ENCODE measurements around the gene TMEM30A.
A peak's percentile ranks its signal among the peaks of the same experiment; 100 is the strongest.

The TMEM30A gene

DNA sequence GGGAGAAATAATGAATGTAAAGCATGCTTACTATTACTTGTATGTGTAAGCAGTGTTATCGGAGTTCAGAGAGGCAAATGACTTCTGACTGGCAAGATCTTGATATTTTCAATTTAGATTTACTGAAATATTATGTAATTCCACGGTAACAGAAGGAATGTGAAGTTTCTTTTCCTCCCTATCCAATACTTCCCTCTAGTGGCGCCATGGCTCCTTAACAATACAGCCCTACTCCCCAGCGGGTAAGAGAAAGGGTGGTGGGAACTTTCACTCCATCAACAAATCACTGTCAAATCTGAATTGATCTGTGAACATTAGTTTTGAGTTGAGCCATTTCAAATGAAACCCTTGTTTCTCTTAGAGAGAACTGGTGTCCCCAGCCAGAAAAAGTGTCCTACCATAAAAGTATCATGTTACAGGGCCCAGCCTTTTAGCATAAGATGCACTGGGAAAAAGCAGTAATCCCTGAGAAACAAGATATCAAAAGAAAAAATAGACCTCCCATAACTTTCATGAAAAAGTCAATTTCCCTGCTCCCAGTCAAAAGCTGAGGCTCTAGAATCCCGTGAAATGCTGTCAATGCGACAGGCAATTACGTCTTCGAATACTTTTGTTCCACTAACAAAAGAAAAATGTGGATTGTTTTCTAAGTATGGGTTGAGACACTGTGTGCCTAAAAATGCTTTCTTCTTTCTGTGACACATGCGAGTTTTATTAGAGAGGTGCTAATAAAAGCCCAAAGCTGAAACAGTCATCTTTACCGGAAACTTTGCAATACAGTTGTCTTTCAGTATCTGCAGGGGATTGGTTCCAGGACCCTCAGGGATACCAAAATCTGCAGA lies 53.9 kb downstream of the TMEM30A start:
- H3K4me1 ChIP-seq (ENCODE audit: control insufficient read depth, low read depth, low read length) = peaks cover 10% of the 10 kb centered on the region
- no peak overlapping the region for H3K4me3 ChIP-seq (ENCODE audit: low read length)
- H3K9me3 ChIP-seq (ENCODE audit: control insufficient read depth, low read depth, low read length) = no peaks in the 10 kb centered on the region
- no peak overlapping the region for H3K27ac ChIP-seq (ENCODE audit: low read length)
- H3K27me3 ChIP-seq (ENCODE audit: control insufficient read depth, insufficient read depth, low read length) = no peaks in the 10 kb centered on the region
- no peaks in the 10 kb centered on the region for H3K36me3 ChIP-seq (ENCODE audit: control insufficient read depth, low read depth, low read length)
- no peak overlapping the region for H3K9ac ChIP-seq (ENCODE audit: low read length)

- peaks cover 4% of the 10 kb centered on the region for H3K4me1 ChIP-seq (ENCODE audit: control insufficient read depth, low read depth, low read length)
- no peaks in the 10 kb centered on the region for H3K36me3 ChIP-seq (ENCODE audit: control insufficient read depth, low read depth, low read length)
- H3K9ac ChIP-seq (ENCODE audit: low read length) = no peak overlapping the region
- H3K4me3 ChIP-seq (ENCODE audit: low read length) = no peak overlapping the region
- H3K27me3 ChIP-seq (ENCODE audit: control insufficient read depth, insufficient read depth, low read length) = no peaks in the 10 kb centered on the region
- no peaks in the 10 kb centered on the region for H3K9me3 ChIP-seq (ENCODE audit: control insufficient read depth, low read depth, low read length)
- no peak overlapping the region for H3K27ac ChIP-seq (ENCODE audit: low read length)
These were observed 60.2 kb downstream of the TMEM30A start for GRCh38 chr6:75224303-75224926.

- H3K9me3 ChIP-seq (ENCODE audit: control insufficient read depth, low read depth, low read length) = no peaks in the 10 kb centered on the region
- no peak overlapping the region for H3K9ac ChIP-seq (ENCODE audit: low read length)
- peaks cover 4% of the 10 kb centered on the region for H3K4me1 ChIP-seq (ENCODE audit: control insufficient read depth, low read depth, low read length)
- no peaks in the 10 kb centered on the region for H3K36me3 ChIP-seq (ENCODE audit: control insufficient read depth, low read depth, low read length)
- no peak overlapping the region for H3K27ac ChIP-seq (ENCODE audit: low read length)
- H3K27me3 ChIP-seq (ENCODE audit: control insufficient read depth, insufficient read depth, low read length) = no peaks in the 10 kb centered on the region
- H3K4me3 ChIP-seq (ENCODE audit: low read length) = no peak overlapping the region
These were observed 61.2 kb downstream of the TMEM30A start for GRCh38 chr6:75223428-75223827.

DNA sequence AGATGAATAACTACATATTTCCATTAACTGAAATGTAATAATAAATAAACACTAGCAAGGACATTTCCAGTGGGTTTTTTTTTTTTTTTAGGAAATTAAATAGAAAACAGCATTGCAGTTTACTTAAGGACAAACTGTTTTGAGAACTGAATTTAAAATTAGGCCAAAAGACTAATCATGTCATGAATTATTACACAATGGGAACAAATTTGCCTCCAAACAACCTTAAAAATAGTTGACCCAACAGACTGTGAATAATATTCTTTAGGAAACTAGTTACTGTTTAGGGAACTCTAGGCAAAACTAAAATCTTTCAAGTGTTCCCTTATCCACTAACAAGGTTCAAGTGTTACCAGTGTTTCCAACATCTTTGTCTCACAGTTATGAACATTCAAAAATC lies 62.3 kb downstream of the TMEM30A start:
- H3K36me3 ChIP-seq (ENCODE audit: control insufficient read depth, low read depth, low read length) = no peaks in the 10 kb centered on the region
- H3K9me3 ChIP-seq (ENCODE audit: control insufficient read depth, low read depth, low read length) = no peaks in the 10 kb centered on the region
- H3K9ac ChIP-seq (ENCODE audit: low read length) = no peak overlapping the region
- no peaks in the 10 kb centered on the region for H3K27me3 ChIP-seq (ENCODE audit: control insufficient read depth, insufficient read depth, low read length)
- no peak overlapping the region for H3K4me3 ChIP-seq (ENCODE audit: low read length)
- peaks cover 4% of the 10 kb centered on the region for H3K4me1 ChIP-seq (ENCODE audit: control insufficient read depth, low read depth, low read length)
- H3K27ac ChIP-seq (ENCODE audit: low read length) = no peak overlapping the region

DNA sequence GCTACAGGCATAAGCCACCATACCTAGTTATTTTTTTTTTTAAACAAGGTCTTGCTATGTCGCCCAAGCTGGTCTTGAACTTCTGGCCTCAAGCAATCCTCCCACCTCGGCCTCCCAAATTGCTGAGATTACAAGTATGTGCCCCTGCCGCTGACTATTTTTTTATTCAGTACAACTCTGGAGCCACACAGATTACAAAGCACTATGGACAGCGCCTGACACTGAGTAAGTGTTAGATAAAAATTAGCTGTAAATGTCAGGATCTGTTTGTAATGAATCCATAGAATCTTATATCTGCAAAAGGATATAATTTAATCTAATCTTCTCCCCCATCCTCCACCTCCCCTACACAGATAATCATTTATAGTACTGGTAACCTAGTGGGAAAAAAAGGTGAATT lies 63.5 kb downstream of the TMEM30A start:
- Histone ChIP-seq H3K9me3 (ENCODE audit: control insufficient read depth, low read depth, low read length) (no peaks in the 10 kb centered on the region), H3K27me3 (ENCODE audit: control insufficient read depth, insufficient read depth, low read length) (no peaks in the 10 kb centered on the region), H3K9ac (ENCODE audit: low read length) (no peak overlapping the region), H3K27ac (ENCODE audit: low read length) (no peak overlapping the region), H3K4me1 (ENCODE audit: control insufficient read depth, low read depth, low read length) (peaks cover 4% of the 10 kb centered on the region), H3K36me3 (ENCODE audit: control insufficient read depth, low read depth, low read length) (no peaks in the 10 kb centered on the region), H3K4me3 (ENCODE audit: low read length) (no peak overlapping the region)

DNA sequence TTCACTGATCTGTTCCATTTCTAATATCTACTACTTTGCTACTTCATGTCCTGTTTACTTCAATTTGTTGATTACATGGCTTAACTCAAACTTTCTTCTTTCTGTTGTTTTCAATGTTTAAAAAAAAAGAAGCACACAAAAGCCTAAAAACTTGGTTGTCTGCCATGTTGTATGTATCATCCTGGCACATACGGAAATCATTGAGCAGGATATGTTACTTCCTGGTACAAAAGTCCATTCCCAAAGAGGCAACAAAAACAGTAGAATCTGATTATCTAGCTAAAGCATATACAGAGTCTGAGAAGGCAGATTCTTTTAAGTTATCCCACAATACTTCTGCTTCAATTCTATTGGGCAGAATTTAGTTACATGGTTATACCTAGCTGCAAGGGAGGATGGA lies 64.2 kb downstream of the TMEM30A start:
- Histone ChIP-seq H3K4me3 (ENCODE audit: low read length) (no peak overlapping the region), H3K9ac (ENCODE audit: low read length) (no peak overlapping the region), H3K4me1 (ENCODE audit: control insufficient read depth, low read depth, low read length) (peaks cover 4% of the 10 kb centered on the region)

GRCh38 chr6:75219263-75219662 lies 65.3 kb downstream of the TMEM30A start:
- Histone ChIP-seq H3K4me1 (ENCODE audit: control insufficient read depth, low read depth, low read length) (peaks cover 4% of the 10 kb centered on the region), H3K9ac (ENCODE audit: low read length) (no peak overlapping the region), H3K27ac (ENCODE audit: low read length) (no peak overlapping the region), H3K36me3 (ENCODE audit: control insufficient read depth, low read depth, low read length) (no peaks in the 10 kb centered on the region), H3K4me3 (ENCODE audit: low read length) (no peak overlapping the region), H3K9me3 (ENCODE audit: control insufficient read depth, low read depth, low read length) (no peaks in the 10 kb centered on the region), H3K27me3 (ENCODE audit: control insufficient read depth, insufficient read depth, low read length) (no peaks in the 10 kb centered on the region)

More for the DNA sequence above, 64.2 kb downstream of the TMEM30A start:
- no peaks in the 10 kb centered on the region for H3K27me3 ChIP-seq (ENCODE audit: control insufficient read depth, insufficient read depth, low read length)
- no peak overlapping the region for H3K27ac ChIP-seq (ENCODE audit: low read length)
- no peaks in the 10 kb centered on the region for H3K36me3 ChIP-seq (ENCODE audit: control insufficient read depth, low read depth, low read length)
- H3K9me3 ChIP-seq (ENCODE audit: control insufficient read depth, low read depth, low read length) = no peaks in the 10 kb centered on the region

GRCh38 chr6:75217193-75217592 lies 67.4 kb downstream of the TMEM30A start:
- Histone ChIP-seq H3K27me3 (ENCODE audit: control insufficient read depth, insufficient read depth, low read length) (no peaks in the 10 kb centered on the region), H3K27ac (ENCODE audit: low read length) (no peak overlapping the region), H3K9me3 (ENCODE audit: control insufficient read depth, low read depth, low read length) (no peaks in the 10 kb centered on the region), H3K4me3 (ENCODE audit: low read length) (no peak overlapping the region), H3K4me1 (ENCODE audit: control insufficient read depth, low read depth, low read length) (peaks cover 16% of the 10 kb centered on the region), H3K36me3 (ENCODE audit: control insufficient read depth, low read depth, low read length) (no peaks in the 10 kb centered on the region), H3K9ac (ENCODE audit: low read length) (no peak overlapping the region)

GRCh38 chr6:75215291-75215690 lies 69.3 kb downstream of the TMEM30A start:
- Histone ChIP-seq H3K9me3 (ENCODE audit: control insufficient read depth, low read depth, low read length) (no peaks in the 10 kb centered on the region), H3K27me3 (ENCODE audit: control insufficient read depth, insufficient read depth, low read length) (peaks cover under 1% of the 10 kb centered on the region), H3K9ac (ENCODE audit: low read length) (no peak overlapping the region), H3K36me3 (ENCODE audit: control insufficient read depth, low read depth, low read length) (no peaks in the 10 kb centered on the region), H3K27ac (ENCODE audit: low read length) (no peak overlapping the region), H3K4me1 (ENCODE audit: control insufficient read depth, low read depth, low read length) (peaks cover 25% of the 10 kb centered on the region), H3K4me3 (ENCODE audit: low read length) (no peak overlapping the region)

GRCh38 chr6:75213732-75214131 lies 70.9 kb downstream of the TMEM30A start:
- no peak overlapping the region for H3K4me3 ChIP-seq (ENCODE audit: low read length)
- H3K27ac ChIP-seq (ENCODE audit: low read length) = no peak overlapping the region
- no peaks in the 10 kb centered on the region for H3K36me3 ChIP-seq (ENCODE audit: control insufficient read depth, low read depth, low read length)
- H3K9ac ChIP-seq (ENCODE audit: low read length) = no peak overlapping the region
- H3K4me1 ChIP-seq (ENCODE audit: control insufficient read depth, low read depth, low read length) = peaks cover 27% of the 10 kb centered on the region
- H3K27me3 ChIP-seq (ENCODE audit: control insufficient read depth, insufficient read depth, low read length) = peaks cover 16% of the 10 kb centered on the region
- H3K9me3 ChIP-seq (ENCODE audit: control insufficient read depth, low read depth, low read length) = no peaks in the 10 kb centered on the region

DNA sequence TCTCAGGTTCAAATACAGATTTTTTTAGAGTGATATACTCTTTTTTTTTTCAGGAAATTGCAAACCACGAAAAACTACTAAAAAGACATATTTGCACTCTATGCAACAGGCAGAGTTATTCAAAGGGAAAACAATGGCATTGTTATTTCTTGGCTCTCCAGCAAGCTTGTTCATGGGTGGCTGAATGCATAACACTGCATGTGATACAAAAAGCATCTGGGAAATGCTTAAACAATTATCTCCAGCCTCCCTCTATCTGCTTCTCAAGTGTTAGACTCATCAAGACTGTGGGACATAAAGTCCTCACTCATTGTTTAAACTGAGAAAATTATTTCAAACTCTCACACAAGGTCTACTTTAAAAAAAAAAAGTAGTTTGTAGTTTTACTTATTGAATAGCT lies 71.5 kb downstream of the TMEM30A start:
- H3K4me1 ChIP-seq (ENCODE audit: control insufficient read depth, low read depth, low read length) = peaks cover 33% of the 10 kb centered on the region
- peak overlapping the region; percentile 14 for H3K4me3 ChIP-seq (ENCODE audit: low read length)
- no peak overlapping the region for H3K27ac ChIP-seq (ENCODE audit: low read length)
- no peak overlapping the region for H3K9ac ChIP-seq (ENCODE audit: low read length)
- H3K36me3 ChIP-seq (ENCODE audit: control insufficient read depth, low read depth, low read length) = no peaks in the 10 kb centered on the region
- peaks cover 23% of the 10 kb centered on the region for H3K27me3 ChIP-seq (ENCODE audit: control insufficient read depth, insufficient read depth, low read length)
- H3K9me3 ChIP-seq (ENCODE audit: control insufficient read depth, low read depth, low read length) = no peaks in the 10 kb centered on the region

Measured in iPS-18a (cell line).